HG03469 (cell line): ENCODE results near the gene ERLIN1.

ENCODE experiments used
- ATAC-seq: cut with Tn5 transposase; IDR thresholded peaks from one replicate; pipeline ENCODE4 v1.9.1; 2021; ENCODE audit warnings: mild to moderate bottlenecking, moderate library complexity, moderate number of reproducible peaks; ENCODE audit not compliant: unreplicated experiment

Gene ERLIN1

GRCh38 chr10:100185364-100186252 is at the start of gene ERLIN1:
ERLIN1 (minus strand) TSS chr10:100186029; CDS start chr10:100185626, 403 bp downstream.
- no peak for ATAC-seq

- no peak for ATAC-seq
Measured at GRCh38 chr10:100232101-100232500, 46.3 kb upstream of the ERLIN1 start.

GRCh38 chr10:100229819-100230422 is 44.1 kb upstream of the ERLIN1 start:
- ATAC-seq, result no peak

GRCh38 chr10:100223879-100224278 is 38.0 kb upstream of the ERLIN1 start:
- no peak for ATAC-seq

GRCh38 chr10:100222529-100222928 is 36.7 kb upstream of the ERLIN1 start:
- no peak for ATAC-seq

GRCh38 chr10:100216006-100216405 is 30.2 kb upstream of the ERLIN1 start:
- ATAC-seq, result no peak

- ATAC-seq, result no peak
Measured at GRCh38 chr10:100209303-100209702, 23.5 kb upstream of the ERLIN1 start.

GRCh38 chr10:100208276-100208675 is 22.4 kb upstream of the ERLIN1 start:
- ATAC-seq, result no peak

- ATAC-seq, result no peak
Measured at GRCh38 chr10:100204370-100204769, 18.5 kb upstream of the ERLIN1 start.

GRCh38 chr10:100201549-100201948 is 15.7 kb upstream of the ERLIN1 start:
- no peak for ATAC-seq

GRCh38 chr10:100194711-100195110 is 8.9 kb upstream of the ERLIN1 start:
- no peak for ATAC-seq

- ATAC-seq, result no peak
Measured at GRCh38 chr10:100192350-100192749, 6.5 kb upstream of the ERLIN1 start.

GRCh38 chr10:100186253-100187212 is 704 bp upstream of the ERLIN1 start:
- no peak for ATAC-seq

GRCh38 chr10:100184840-100185239 is 989 bp downstream of the ERLIN1 start:
- ATAC-seq, result no peak

GRCh38 chr10:100184426-100184825 is 1.4 kb downstream of the ERLIN1 start:
- ATAC-seq, result no peak

GRCh38 chr10:100183481-100183880 is 2.3 kb downstream of the ERLIN1 start:
- ATAC-seq, result no peak

- ATAC-seq, result no peak
Measured at GRCh38 chr10:100182908-100183307, 2.9 kb downstream of the ERLIN1 start.

GRCh38 chr10:100182281-100182680 is 3.5 kb downstream of the ERLIN1 start:
- ATAC-seq, result no peak

- no peak for ATAC-seq
Measured at GRCh38 chr10:100175875-100176274, 10.0 kb downstream of the ERLIN1 start.

- ATAC-seq, result peak; percentile 48
Measured at GRCh38 chr10:100174699-100175677, 10.8 kb downstream of the ERLIN1 start.
